Panc1 (cell line): ENCODE measurements around the gene MAGI3. TPM values are rescaled to one million over a fixed set of nuclear protein-coding genes. Genes with fewer than 3 reads are reported as not detected.

Source experiments
- ATAC-seq: fragments of 200-7000 bp; cut with Tn5 transposase; 2 replicates; pipeline ENCODE4 v1.9.1; 2020; ENCODE audit warnings: mild to moderate bottlenecking, moderate library complexity
- BruUV-seq: library from RNA; stranded (reverse); fragments of 400-500 nt; replicated peaks from 2 replicates; lab custom pipeline; 2021; lab: Mats Ljungman, UMichigan
- CTCF ChIA-PET: fragments of 300-600 bp; sonication (Branson Sonifier 250); formaldehyde crosslinking; loops from one replicate; lab custom pipeline; 2022; ENCODE audit warnings: antibody characterized with exemption; lab: Charles Lee
- POLR2A ChIA-PET: fragments of 300-600 bp; sonication (Branson Sonifier 250); formaldehyde crosslinking; loops from one replicate; lab custom pipeline; 2022; ENCODE audit warnings: antibody characterized with exemption; lab: Charles Lee
- DNase-seq: peaks from one replicate; pipeline ENCODE4 v3.0.0-alpha.2; 2010; ENCODE audit warnings: low read depth, low spot score
- H3K27ac ChIP-seq: 2 replicates; pipeline ENCODE4 v1.5.1; 2011; ENCODE audit warnings: mild to moderate bottlenecking, low read length, inconsistent platforms
- H3K27me3 ChIP-seq: fragments of 200-500 bp; sonication (Bioruptor generic); 2 replicates; pipeline ENCODE4 v1.6.0; 2014; ENCODE audit warnings: low read length, inconsistent platforms; ENCODE audit not compliant: control insufficient read depth, insufficient read depth
- H3K36me3 ChIP-seq: fragments of 200-500 bp; sonication (Bioruptor generic); 2 replicates; pipeline ENCODE4 v1.5.1; 2014; ENCODE audit warnings: inconsistent platforms, mild to moderate bottlenecking, low read length, moderate library complexity; ENCODE audit not compliant: control insufficient read depth, insufficient read depth
- H3K4me1 ChIP-seq: 2 replicates; pipeline ENCODE4 v1.5.1; 2011; ENCODE audit warnings: inconsistent platforms, mild to moderate bottlenecking, low read length, moderate library complexity; ENCODE audit not compliant: control insufficient read depth, insufficient read depth
- H3K4me3 ChIP-seq, 2 experiments: 2 replicates each; pipeline ENCODE4 v1.5.1; 2011 to 2012; ENCODE audit warnings: low read depth in 2 of 2, low read length in 2 of 2, mild to moderate bottlenecking in 2 of 2, inconsistent platforms in 1 of 2, moderate library complexity in 1 of 2
- H3K9me3 ChIP-seq: fragments of 200-500 bp; sonication (Bioruptor generic); 2 replicates; pipeline ENCODE4 v1.5.1; 2014; ENCODE audit warnings: low read depth, mild to moderate bottlenecking, inconsistent platforms, low read length, moderate library complexity; ENCODE audit not compliant: control insufficient read depth, insufficient read depth
- CTCF ChIP-seq: fragments of 450-650 bp; IDR thresholded peaks from 2 replicates; pipeline ENCODE4 v1.5.1; 2017; ENCODE audit warnings: mild to moderate bottlenecking
- POLR2AphosphoS5 ChIP-seq: IDR thresholded peaks from 2 replicates; pipeline ENCODE4 v1.6.1; 2012; ENCODE audit warnings: mild to moderate bottlenecking, low read depth, low read length, moderate library complexity
- SIN3A ChIP-seq: IDR thresholded peaks from 2 replicates; pipeline ENCODE4 v1.6.1; 2012; ENCODE audit warnings: low read depth, mild to moderate bottlenecking, low read length, moderate library complexity, borderline replicate concordance; ENCODE audit not compliant: insufficient read depth
- TCF7L2 ChIP-seq: IDR thresholded peaks from 2 replicates; pipeline ENCODE4 v1.6.1; 2011; ENCODE audit warnings: mild to moderate bottlenecking, low read depth, low read length, inconsistent platforms
- in situ Hi-C: cut with HindIII; loops from 2 replicates; pipeline ENCODE4 v1.10.0; 2016; ENCODE audit warnings: low sequenced_read_pairs, low pct_unique_long_range_greater_than_20kb
- intact Hi-C: fragments of 100-400 bp; cut with micrococcal nuclease; formaldehyde crosslinking; loops from one replicate; pipeline ENCODE4 v1.10.0; 2022; ENCODE audit not compliant: unreplicated experiment
- total RNA-seq: library from RNA; stranded (reverse); gene quantifications from one replicate; pipeline ENCODE4 v1.2.1, GENCODE V29; 2021; ENCODE audit not compliant: unreplicated experiment
- TF ChIP-seq, protein P1 (sequence below), 2 experiments: IDR thresholded peaks; 2 replicates each; pipeline ENCODE4 v1.6.1; 2011 to 2012; ENCODE audit warnings: low read depth in 2 of 2, control low read depth in 1 of 2, low read length in 1 of 2, mild to moderate bottlenecking in 1 of 2, moderate library complexity in 1 of 2; ENCODE audit not compliant: insufficient read depth in 1 of 2

Gene MAGI3
- total RNA-seq, 1 experiment from 2014 or later, result 10.9 TPM

DNA sequence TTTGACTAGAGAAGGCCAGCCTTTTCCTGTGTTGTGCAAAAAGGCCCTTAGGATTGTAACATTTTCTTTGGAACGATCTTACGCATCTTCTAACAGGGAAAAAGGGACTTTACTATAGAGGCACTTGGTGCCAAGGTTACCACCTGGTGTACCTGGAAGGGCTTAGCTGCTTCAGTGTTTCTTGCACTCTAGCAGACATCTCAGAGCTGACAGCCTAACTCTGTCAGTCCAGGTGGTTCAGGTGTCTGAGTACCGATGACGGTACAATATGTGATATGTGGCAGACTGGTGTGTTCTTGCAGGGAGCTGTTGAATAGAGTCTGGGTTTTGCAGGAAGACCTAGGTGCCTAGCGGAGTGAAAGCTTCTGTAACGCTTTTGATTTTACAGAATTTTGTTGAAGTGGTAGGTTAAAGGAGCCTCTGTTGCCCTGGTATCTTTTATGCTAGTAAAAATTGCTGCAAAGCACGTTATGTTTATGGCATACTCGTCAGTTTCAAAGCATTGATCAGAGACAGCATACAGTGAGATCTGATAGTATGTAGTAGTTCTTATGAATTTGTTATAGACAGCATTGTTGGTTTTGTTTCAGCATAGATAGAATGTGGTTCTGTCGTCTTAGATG is 1.4 kb downstream of the MAGI3 start:
- POLR2A ChIA-PET, result interaction anchor here (0.6 kb wide), 1 partner anchor 368 kb away, joined by 3 read pairs; the partner anchor contains the start of gene PHTF1
- H3K4me3 ChIP-seq, result peak overlapping the region; percentile 74 to 89
- H3K27me3 ChIP-seq, result no peaks in the 10 kb centered on the region
- ATAC-seq (no peak), DNase-seq (no peak)
- intact Hi-C loops (loop anchor here (10.0 kb wide), 1 partner anchor 283 kb away; no protein-coding TSS in a partner anchor), in situ Hi-C loops (no loop called here)
- CTCF ChIA-PET, result no interaction called here
- TF ChIP-seq, protein P1, sequence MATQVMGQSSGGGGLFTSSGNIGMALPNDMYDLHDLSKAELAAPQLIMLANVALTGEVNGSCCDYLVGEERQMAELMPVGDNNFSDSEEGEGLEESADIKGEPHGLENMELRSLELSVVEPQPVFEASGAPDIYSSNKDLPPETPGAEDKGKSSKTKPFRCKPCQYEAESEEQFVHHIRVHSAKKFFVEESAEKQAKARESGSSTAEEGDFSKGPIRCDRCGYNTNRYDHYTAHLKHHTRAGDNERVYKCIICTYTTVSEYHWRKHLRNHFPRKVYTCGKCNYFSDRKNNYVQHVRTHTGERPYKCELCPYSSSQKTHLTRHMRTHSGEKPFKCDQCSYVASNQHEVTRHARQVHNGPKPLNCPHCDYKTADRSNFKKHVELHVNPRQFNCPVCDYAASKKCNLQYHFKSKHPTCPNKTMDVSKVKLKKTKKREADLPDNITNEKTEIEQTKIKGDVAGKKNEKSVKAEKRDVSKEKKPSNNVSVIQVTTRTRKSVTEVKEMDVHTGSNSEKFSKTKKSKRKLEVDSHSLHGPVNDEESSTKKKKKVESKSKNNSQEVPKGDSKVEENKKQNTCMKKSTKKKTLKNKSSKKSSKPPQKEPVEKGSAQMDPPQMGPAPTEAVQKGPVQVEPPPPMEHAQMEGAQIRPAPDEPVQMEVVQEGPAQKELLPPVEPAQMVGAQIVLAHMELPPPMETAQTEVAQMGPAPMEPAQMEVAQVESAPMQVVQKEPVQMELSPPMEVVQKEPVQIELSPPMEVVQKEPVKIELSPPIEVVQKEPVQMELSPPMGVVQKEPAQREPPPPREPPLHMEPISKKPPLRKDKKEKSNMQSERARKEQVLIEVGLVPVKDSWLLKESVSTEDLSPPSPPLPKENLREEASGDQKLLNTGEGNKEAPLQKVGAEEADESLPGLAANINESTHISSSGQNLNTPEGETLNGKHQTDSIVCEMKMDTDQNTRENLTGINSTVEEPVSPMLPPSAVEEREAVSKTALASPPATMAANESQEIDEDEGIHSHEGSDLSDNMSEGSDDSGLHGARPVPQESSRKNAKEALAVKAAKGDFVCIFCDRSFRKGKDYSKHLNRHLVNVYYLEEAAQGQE (IDR thresholded peaks at IDR 0.05; ENCODE audit: insufficient read depth in 1 of 2, low read depth in 2 of 2, low read length in 1 of 2), result no peak
- TF ChIP-seq POLR2AphosphoS5 (no peak), TCF7L2 (no peak), SIN3A (no peak), CTCF (no peak)
- BruUV-seq, result no TSS peak
- H3K9me3 ChIP-seq, result no peaks in the 10 kb centered on the region
- H3K27ac ChIP-seq, result peak overlapping the region; percentile 39; the same call in 1 of the 2 replicates
- peaks cover 24% of the 10 kb centered on the region for H3K4me1 ChIP-seq
- H3K36me3 ChIP-seq, result peaks cover 3% of the 10 kb centered on the region; the same call in 1 of the 2 replicates

- peaks cover 30% of the 10 kb centered on the region for H3K4me1 ChIP-seq
- H3K4me3 ChIP-seq, result peak overlapping the region; percentile 74 to 89; a peak in 3 of 4 replicates
- no peak for ATAC-seq
- peaks cover 3% of the 10 kb centered on the region; the same call in 1 of the 2 replicates for H3K36me3 ChIP-seq
- intact Hi-C loops (loop anchor here (10.0 kb wide), 1 partner anchor 282 kb away; no protein-coding TSS in a partner anchor), in situ Hi-C loops (no loop called here)
- DNase-seq, result no peak
- H3K27me3 ChIP-seq, result no peaks in the 10 kb centered on the region
- POLR2A ChIA-PET, result interaction anchor here (0.5 kb wide), 1 partner anchor 84 kb away, joined by 12 read pairs; no protein-coding TSS in a partner anchor
- TSS peak; percentile 31 for BruUV-seq
- no peak overlapping the region for H3K27ac ChIP-seq
- CTCF ChIA-PET, result no interaction called here
- H3K9me3 ChIP-seq, result no peaks in the 10 kb centered on the region
- TF ChIP-seq TCF7L2 (no peak), POLR2AphosphoS5 (no peak), SIN3A (no peak), CTCF (no peak)
- TF ChIP-seq, protein P1 (IDR thresholded peaks at IDR 0.05; ENCODE audit: insufficient read depth in 1 of 2, low read depth in 2 of 2, low read length in 1 of 2), result no peak
Measured at GRCh38 chr1:113392541-113393128, 2.3 kb downstream of the MAGI3 start.
